Activated naive CD8-positive, alpha-beta T cell treated with anti-CD3 and anti-CD28 coated beads, Interleukin-2, amount 50 U/mL, for 24 hours (primary cell): ENCODE results near the gene PTPRZ1.

Source experiments
- ATAC-seq: fragments of 150-1000 bp; cut with Tn5 transposase; one replicate; pipeline ENCODE4 v1.10.0; 2021
- DNase-seq: peaks from one replicate; pipeline ENCODE4 v3.0.0; 2021
- H3K27ac Mint-ChIP-seq: one replicate; pipeline ENCODE4 v1.8.0; 2021; ENCODE audit warnings: mild to moderate bottlenecking, mixed read lengths
- H3K27me3 Mint-ChIP-seq: one replicate; pipeline ENCODE4 v1.8.0; 2021; ENCODE audit warnings: mixed read lengths
- H3K36me3 Mint-ChIP-seq: one replicate; pipeline ENCODE4 v1.8.0; 2021; ENCODE audit warnings: low read depth, mixed read lengths
- H3K4me1 Mint-ChIP-seq: one replicate; pipeline ENCODE4 v1.8.0; 2021; ENCODE audit warnings: mixed read lengths
- H3K4me3 Mint-ChIP-seq: one replicate; pipeline ENCODE4 v1.8.0; 2021; ENCODE audit warnings: mild to moderate bottlenecking, moderate library complexity, mixed read lengths
- H3K9me3 Mint-ChIP-seq: one replicate; pipeline ENCODE4 v1.8.0; 2021; ENCODE audit warnings: mixed read lengths

PTPRZ1 gene

DNA sequence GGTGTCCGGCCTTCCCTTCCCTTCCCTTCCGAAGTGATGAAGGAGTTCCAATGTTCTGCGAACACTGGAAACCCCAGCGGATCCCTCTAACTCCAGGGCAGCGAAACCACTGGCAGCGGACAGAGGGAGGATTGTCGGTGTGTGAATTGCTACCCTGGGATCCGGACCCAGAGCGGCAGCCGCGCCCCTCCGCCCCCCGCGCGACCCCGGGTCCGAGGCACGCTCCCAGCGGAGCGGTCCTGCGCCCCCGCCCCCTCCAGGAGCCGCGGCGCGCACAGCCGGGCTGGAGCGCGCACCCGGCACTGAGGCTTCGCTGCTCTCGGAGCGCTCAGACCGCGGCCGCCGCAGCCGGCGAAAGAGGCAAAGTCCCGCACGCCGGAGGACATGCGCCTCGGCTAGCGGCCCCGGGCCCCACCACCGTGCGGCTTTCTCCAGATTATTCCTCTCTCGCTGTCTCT, at the start of gene PTPRZ1:
PTPRZ1 (plus strand) TSS at position 331 of the 458 bp plus-strand sequence. CDS start 339 bp downstream, outside the sequence.
- no peaks in the 10 kb centered on the region for H3K9me3 Mint-ChIP-seq
- no peak for DNase-seq
- no peaks in the 10 kb centered on the region for H3K36me3 Mint-ChIP-seq
- ATAC-seq, result no peak
- H3K27me3 Mint-ChIP-seq, result peaks cover 44% of the 10 kb centered on the region
- peaks cover 3% of the 10 kb centered on the region for H3K4me1 Mint-ChIP-seq
- H3K27ac Mint-ChIP-seq, result no peak within 1 kb of the TSS
- H3K4me3 Mint-ChIP-seq, result peak within 1 kb of the TSS; percentile 45

DNA sequence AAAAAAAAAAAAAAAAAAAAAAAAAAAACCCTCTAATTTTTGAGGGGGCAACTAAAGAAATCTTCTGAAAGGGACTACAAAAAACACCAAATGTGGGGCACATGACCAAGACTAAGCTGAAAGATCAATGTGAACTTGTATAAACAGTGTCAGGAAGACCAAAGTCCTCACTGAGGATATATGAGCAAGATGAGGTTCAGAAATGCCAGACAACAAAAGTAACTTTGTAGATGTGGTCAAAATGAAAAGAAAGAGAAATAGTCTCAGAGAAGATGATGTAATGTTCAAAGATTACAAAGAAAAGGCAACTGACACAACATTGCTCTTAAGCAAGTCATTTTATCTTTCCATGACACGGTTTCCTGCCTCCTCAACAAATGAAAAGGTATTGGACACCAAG, 48.7 kb upstream of the PTPRZ1 start:
- Mint-ChIP-seq H3K9me3 (peaks cover 11% of the 10 kb centered on the region), H3K4me1 (no peaks in the 10 kb centered on the region), H3K36me3 (no peaks in the 10 kb centered on the region), H3K27ac (no peak overlapping the region), H3K27me3 (no peaks in the 10 kb centered on the region), H3K4me3 (no peak overlapping the region)
- DNase-seq, result no peak
- ATAC-seq, result no peak

DNA sequence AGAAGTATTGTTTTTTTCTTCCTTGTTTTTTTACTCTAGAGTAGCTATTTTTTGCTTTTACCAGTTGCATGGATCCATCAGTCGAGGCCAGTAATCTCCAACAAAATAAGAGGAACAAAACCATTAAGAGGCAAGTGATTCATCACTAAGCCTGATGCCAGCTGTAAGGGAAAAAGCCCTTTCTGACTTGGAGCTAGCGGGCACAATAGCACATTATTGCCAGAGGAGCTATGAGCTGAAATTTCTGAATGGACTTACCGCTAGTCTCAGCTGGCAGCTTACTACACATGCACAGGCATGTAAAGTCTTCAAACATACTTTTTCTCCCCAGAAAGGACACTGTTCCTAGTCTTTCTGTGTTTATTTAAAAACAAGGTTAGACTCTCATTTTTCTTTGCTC, 41.6 kb upstream of the PTPRZ1 start:
- H3K27me3 Mint-ChIP-seq, result no peaks in the 10 kb centered on the region
- H3K27ac Mint-ChIP-seq, result no peak overlapping the region
- no peaks in the 10 kb centered on the region for H3K4me1 Mint-ChIP-seq
- H3K4me3 Mint-ChIP-seq, result no peak overlapping the region
- no peaks in the 10 kb centered on the region for H3K9me3 Mint-ChIP-seq
- no peaks in the 10 kb centered on the region for H3K36me3 Mint-ChIP-seq
- ATAC-seq (no peak), DNase-seq (no peak)

DNA sequence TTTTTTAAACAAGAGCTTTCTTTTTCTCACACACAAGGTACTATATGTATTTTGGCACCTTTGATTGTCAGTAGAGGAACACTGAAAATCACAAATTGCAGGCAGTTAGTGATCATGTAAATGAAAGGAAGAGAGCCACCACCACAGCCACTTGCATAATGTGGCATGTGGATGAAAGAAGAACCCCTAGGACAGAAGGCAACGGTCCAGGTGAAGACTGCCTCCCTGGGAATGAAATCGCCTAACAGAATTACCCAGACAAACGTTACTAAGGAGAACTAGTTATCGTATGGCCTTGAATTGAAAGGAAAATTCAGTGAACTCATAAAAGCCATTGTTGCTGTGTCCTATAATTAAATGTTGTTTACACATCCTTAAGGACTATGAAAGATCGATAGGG, 41.2 kb upstream of the PTPRZ1 start:
- Mint-ChIP-seq H3K4me1 (no peaks in the 10 kb centered on the region), H3K27ac (no peak overlapping the region), H3K9me3 (no peaks in the 10 kb centered on the region), H3K27me3 (no peaks in the 10 kb centered on the region), H3K36me3 (no peaks in the 10 kb centered on the region), H3K4me3 (no peak overlapping the region)
- ATAC-seq (no peak), DNase-seq (no peak)

DNA sequence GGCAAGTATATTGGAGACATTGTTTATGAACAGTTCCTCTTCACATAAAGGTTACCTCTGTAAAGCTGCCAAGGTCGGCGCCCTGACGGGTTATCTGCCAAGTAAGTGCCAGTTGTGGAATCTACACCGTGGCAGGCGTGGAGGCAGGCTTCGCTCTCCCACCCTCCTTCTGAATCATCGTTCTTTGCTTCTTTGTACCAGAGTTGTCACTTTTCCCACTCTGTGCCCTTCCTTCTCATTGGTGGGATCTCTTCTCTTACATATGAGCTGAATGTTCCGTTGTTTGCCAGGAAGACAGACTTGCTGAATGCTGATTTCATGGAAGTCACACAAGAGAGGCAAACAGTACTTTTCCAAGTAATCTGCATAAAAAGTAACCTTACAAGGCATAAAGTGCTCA, 40.6 kb upstream of the PTPRZ1 start:
- no peaks in the 10 kb centered on the region for H3K4me1 Mint-ChIP-seq
- no peak overlapping the region for H3K27ac Mint-ChIP-seq
- no peak overlapping the region for H3K4me3 Mint-ChIP-seq
- no peaks in the 10 kb centered on the region for H3K27me3 Mint-ChIP-seq
- no peaks in the 10 kb centered on the region for H3K36me3 Mint-ChIP-seq
- DNase-seq (no peak), ATAC-seq (no peak)
- H3K9me3 Mint-ChIP-seq, result no peaks in the 10 kb centered on the region

DNA sequence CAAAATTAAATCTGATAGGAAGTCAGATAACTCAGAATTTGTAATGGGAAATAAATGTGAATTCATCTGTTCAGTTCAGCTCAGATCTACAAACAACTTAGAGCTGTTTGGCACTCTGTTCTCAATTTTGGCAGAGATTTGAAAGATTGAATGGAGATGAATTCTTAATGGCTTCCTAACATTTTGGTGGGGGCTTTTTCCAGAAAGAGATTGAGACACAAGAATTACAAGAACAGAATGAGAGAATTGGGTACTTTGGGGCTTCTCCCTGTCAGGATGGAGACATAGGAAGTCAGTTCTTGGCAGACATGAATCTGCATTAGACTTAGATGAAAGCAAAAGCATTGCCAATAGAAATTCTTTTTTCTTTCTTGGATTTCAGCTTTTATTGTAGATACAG, 39.0 kb upstream of the PTPRZ1 start:
- no peak for DNase-seq
- ATAC-seq, result no peak
- Mint-ChIP-seq H3K4me1 (no peaks in the 10 kb centered on the region), H3K36me3 (no peaks in the 10 kb centered on the region), H3K27me3 (no peaks in the 10 kb centered on the region), H3K27ac (no peak overlapping the region), H3K9me3 (no peaks in the 10 kb centered on the region), H3K4me3 (no peak overlapping the region)

DNA sequence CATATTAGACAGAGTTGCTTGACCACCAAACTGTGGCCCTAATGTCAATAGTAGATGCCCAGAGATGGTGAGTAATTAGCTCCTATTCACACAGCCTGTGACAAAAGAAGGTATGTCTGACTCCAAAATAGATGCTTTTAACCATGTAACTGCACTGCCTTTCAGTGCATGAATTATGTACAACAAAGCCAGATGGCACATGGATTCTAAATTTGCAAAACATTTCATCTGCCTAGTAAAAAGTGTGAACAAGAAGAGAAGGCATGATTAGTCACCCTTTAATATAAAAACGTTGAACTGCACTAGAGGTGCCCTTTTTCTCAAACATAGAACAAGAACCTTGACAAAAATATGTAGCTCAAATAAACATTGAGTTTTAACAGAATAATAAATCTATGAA, 35.5 kb upstream of the PTPRZ1 start:
- Mint-ChIP-seq H3K27me3 (no peaks in the 10 kb centered on the region), H3K4me1 (no peaks in the 10 kb centered on the region), H3K27ac (no peak overlapping the region), H3K9me3 (peaks cover 3% of the 10 kb centered on the region), H3K36me3 (no peaks in the 10 kb centered on the region), H3K4me3 (no peak overlapping the region)
- ATAC-seq (no peak), DNase-seq (no peak)

DNA sequence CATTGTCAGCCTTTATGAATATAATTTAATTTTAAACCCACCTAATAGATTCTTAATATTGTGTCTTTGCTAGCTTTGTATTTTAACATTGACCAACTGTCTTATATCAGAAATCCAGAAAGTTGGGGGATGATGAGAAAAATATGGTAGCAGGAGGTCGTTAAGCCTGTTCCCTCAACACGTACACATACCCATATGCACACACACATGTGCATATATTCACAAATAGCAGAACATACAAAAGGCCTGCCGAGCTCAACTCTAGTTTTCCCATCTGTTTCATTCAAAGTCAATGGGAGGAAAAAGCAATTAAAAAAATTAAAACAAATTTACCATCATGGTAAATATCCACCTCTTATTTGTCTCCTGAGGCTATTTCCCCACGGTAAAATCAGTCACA, 25.9 kb upstream of the PTPRZ1 start:
- Mint-ChIP-seq H3K4me3 (no peak overlapping the region), H3K9me3 (peaks cover 10% of the 10 kb centered on the region), H3K4me1 (no peaks in the 10 kb centered on the region), H3K27me3 (no peaks in the 10 kb centered on the region), H3K27ac (no peak overlapping the region), H3K36me3 (no peaks in the 10 kb centered on the region)
- ATAC-seq, result no peak
- DNase-seq, result no peak

DNA sequence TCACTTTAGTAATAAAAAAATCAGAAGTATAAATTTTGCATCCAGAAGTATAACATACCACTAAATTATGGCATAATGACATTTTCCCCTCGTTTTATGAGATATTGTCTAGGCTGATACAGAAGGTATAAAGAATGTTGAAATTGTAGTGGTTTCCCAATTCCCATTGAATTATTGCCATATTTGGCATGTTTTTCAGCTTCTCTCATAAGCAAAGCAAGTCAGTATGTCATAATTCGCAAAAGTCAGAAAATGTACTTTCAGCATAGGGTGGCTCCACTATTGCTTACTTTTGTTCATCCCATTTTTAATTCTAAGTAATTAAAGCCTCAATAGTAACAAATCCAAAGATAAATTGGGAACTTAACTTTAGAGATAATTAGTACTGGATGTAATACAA, 19.7 kb upstream of the PTPRZ1 start:
- Mint-ChIP-seq H3K27ac (no peak overlapping the region), H3K4me3 (no peak overlapping the region), H3K4me1 (no peaks in the 10 kb centered on the region), H3K9me3 (peaks cover 8% of the 10 kb centered on the region), H3K27me3 (no peaks in the 10 kb centered on the region), H3K36me3 (no peaks in the 10 kb centered on the region)
- no peak for ATAC-seq
- no peak for DNase-seq

DNA sequence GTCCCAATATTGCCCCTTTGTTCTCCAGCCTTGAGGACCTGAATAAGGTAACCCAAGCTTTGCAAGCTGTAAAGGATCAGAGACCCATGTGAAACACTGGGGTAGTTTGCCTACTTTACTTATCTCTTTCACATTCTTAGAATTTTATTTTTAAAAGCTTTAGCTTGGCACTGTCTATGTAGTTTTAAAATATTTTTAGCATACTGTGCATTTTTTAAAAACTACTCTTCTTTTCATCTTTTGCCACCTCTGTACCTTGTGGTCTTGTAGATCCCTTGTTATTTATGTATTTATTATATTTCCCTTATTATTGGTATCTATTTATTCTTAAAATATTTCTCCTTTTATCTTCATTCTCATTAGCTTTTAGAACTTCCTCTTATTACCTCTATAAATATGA, 12.0 kb upstream of the PTPRZ1 start:
- H3K36me3 Mint-ChIP-seq, result no peaks in the 10 kb centered on the region
- H3K27ac Mint-ChIP-seq, result no peak overlapping the region
- H3K4me3 Mint-ChIP-seq, result no peak overlapping the region
- no peak for DNase-seq
- no peak for ATAC-seq
- H3K27me3 Mint-ChIP-seq, result no peaks in the 10 kb centered on the region
- no peaks in the 10 kb centered on the region for H3K4me1 Mint-ChIP-seq
- no peaks in the 10 kb centered on the region for H3K9me3 Mint-ChIP-seq

DNA sequence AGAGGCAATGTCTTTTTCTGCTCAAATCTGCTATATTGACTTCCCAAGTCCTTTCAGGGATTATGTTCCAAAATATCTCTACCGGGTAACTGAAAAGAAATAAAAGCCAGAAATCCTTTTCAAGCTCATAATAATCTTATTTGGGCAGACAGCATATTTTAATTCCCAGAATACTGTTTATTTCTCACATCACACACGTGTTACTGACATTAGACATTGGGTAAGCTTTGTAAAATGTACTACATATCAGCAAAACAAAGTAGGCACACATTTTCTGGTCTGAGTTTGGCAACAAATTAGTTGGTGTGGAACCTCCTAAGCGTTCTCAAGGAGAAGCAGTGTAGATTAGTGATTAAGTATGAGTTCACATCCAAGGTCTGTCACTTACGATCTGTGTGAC, 10.4 kb upstream of the PTPRZ1 start:
- no peaks in the 10 kb centered on the region for H3K27me3 Mint-ChIP-seq
- H3K4me1 Mint-ChIP-seq, result no peaks in the 10 kb centered on the region
- H3K36me3 Mint-ChIP-seq, result no peaks in the 10 kb centered on the region

DNA sequence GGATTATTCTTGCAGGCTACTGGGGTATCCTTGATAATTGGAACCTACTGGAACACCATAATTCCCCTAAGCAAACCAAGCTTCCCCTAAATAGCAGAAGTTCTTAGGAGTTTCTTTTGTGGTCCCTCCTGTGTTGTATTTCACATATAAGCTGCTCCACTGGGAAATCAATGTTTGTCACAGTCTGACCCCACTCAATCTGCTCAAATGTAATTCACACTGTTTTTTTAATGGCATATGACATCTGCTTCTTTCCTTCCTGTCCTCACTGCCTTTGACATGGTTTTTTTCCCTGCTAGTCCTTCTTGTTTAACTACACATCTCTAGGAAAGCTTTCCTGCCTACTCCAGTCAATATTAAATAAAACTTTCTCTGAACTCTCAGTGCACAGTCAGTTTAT, 1.8 kb upstream of the PTPRZ1 start:
- peaks cover 44% of the 10 kb centered on the region for H3K27me3 Mint-ChIP-seq

More for the DNA sequence above, 10.4 kb upstream of the PTPRZ1 start:
- ATAC-seq, result no peak
- no peak for DNase-seq
- Mint-ChIP-seq H3K9me3 (peaks cover 10% of the 10 kb centered on the region), H3K27ac (no peak overlapping the region), H3K4me3 (no peak overlapping the region)

DNA sequence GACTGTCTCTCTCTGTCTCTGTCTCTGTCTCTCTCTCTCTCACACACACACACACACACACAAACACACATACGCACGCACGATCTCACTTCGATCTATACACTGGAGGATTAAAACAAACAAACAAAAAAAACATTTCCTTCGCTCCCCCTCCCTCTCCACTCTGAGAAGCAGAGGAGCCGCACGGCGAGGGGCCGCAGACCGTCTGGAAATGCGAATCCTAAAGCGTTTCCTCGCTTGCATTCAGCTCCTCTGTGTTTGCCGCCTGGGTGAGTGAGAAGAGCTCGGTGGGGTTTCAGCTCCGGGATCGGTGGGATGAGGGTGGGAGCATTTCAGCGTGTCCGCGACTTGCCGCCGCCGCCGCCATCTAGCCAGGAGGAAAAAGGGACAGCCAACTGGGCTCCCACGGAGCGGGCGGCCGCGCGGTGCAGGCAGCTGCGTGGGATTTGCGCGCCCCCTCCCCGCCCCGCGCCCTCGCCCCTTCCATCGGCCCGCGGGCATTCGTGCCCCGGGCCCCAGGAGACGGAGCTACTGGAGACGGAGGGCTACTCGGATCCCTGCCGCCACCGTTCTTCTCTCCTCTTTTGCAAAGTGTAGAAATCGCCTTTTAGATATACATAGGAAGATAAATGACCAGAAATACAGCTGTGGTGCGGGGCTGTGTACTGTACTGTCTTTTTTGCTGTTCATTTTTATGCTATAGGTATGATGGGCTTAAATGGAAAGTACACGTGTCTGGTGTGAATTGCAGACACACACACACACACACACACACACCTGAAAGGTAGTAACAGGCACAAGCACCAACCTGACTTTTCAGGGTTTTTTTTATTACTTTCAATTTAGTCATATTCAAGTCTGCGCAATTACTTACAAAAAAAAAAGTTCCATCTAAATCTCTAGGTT, 581 bp downstream of the PTPRZ1 start:
- DNase-seq (no peak), ATAC-seq (no peak)
- Mint-ChIP-seq H3K36me3 (no peaks in the 10 kb centered on the region), H3K4me1 (peaks cover 3% of the 10 kb centered on the region), H3K27ac (no peak overlapping the region), H3K9me3 (no peaks in the 10 kb centered on the region), H3K27me3 (peaks cover 44% of the 10 kb centered on the region), H3K4me3 (peak overlapping the region; percentile 45)

More for the DNA sequence above, 1.8 kb upstream of the PTPRZ1 start:
- H3K27ac Mint-ChIP-seq, result no peak overlapping the region
- no peak overlapping the region for H3K4me3 Mint-ChIP-seq
- ATAC-seq (no peak), DNase-seq (no peak)
- H3K9me3 Mint-ChIP-seq, result peaks cover 12% of the 10 kb centered on the region
- no peaks in the 10 kb centered on the region for H3K36me3 Mint-ChIP-seq
- peaks cover 3% of the 10 kb centered on the region for H3K4me1 Mint-ChIP-seq

DNA sequence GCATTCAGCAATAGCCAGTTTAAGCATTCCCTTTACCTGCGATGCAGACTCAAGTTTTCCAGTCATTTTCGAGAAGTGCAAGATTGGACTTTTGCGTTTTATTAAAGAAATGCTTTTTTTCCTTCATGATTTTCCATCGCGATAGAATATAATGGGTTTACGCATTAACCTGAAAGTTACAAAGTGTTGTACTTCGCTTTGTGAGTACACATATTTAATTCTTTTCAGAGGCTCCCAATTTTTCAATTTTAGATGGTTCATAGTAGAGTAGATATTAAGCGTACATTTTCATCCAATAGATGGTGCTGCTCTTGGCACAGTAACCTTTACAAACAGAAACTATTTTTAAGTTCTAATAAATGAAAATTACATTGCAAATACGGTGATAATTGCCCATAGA, 1.3 kb downstream of the PTPRZ1 start:
- Mint-ChIP-seq H3K4me1 (peaks cover 3% of the 10 kb centered on the region), H3K9me3 (no peaks in the 10 kb centered on the region), H3K4me3 (no peak overlapping the region), H3K36me3 (no peaks in the 10 kb centered on the region), H3K27me3 (peaks cover 44% of the 10 kb centered on the region), H3K27ac (no peak overlapping the region)
- ATAC-seq, result no peak
- no peak for DNase-seq

DNA sequence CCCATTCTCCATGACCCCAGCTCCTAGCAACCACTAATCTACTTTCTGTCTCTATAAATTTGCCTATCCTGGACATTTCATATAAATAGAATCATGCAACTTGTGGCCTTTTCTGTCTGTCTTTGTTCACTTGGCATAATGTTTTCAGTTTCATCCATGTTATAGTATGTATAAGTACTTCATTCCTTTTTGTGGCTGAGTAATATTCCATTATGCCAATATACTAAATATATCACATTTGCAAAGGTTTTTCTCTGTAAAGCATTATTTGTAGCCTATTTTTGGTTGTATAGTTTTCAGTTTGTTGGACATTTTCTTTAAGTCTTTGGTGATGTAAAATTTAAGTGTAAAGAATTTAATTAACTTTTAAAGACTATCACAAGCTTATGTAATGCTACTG, 2.2 kb downstream of the PTPRZ1 start:
- Mint-ChIP-seq H3K4me3 (no peak overlapping the region), H3K27me3 (peaks cover 44% of the 10 kb centered on the region), H3K9me3 (no peaks in the 10 kb centered on the region), H3K36me3 (no peaks in the 10 kb centered on the region), H3K4me1 (peaks cover 3% of the 10 kb centered on the region), H3K27ac (no peak overlapping the region)
- DNase-seq, result no peak
- no peak for ATAC-seq
